ENCODE measurements around the gene PMEL. TPM values are rescaled to one million over a fixed set of nuclear protein-coding genes. Genes with fewer than 3 reads are reported as not detected.
A peak's percentile ranks its signal among the peaks of the same experiment; 100 is the strongest.

Gene PMEL
- total and polyA plus RNA-seq, 4 donors: 1.1 to 4.5 (median 2.4) TPM

GRCh38 chr12:55979069-55979468 is 13.2 kb upstream of the PMEL start (continued):
- TF ChIP-seq MAX (IDR thresholded peaks at IDR 0.05) (no peak), YY1 (IDR thresholded peaks at IDR 0.05) (no peak), NR2F2 (IDR thresholded peaks at IDR 0.05) (no peak), EGR1 (IDR thresholded peaks at IDR 0.05; ENCODE audit: low read depth in 2 of 2) (no peak), FOXA2 (IDR thresholded peaks at IDR 0.05) (no peak)

GRCh38 chr12:55978393-55978792 is 12.6 kb upstream of the PMEL start:
- no peak for TF ChIP-seq NR2F2 (IDR thresholded peaks at IDR 0.05)
- Histone ChIP-seq H3K27me3 (ENCODE audit: control insufficient read depth in 4 of 4, insufficient read depth in 4 of 4, low read length in 3 of 4) (no peaks in the 10 kb centered on the region), H3K27ac (ENCODE audit: low read depth in 1 of 2, low read length in 2 of 2) (no peak overlapping the region), H3K9ac (ENCODE audit: low read depth in 1 of 2, low read length in 2 of 2) (no peak overlapping the region), H3K9me3 (ENCODE audit: control insufficient read depth in 4 of 4, low read length in 3 of 4) (no peaks in the 10 kb centered on the region), H3K36me3 (ENCODE audit: control insufficient read depth in 4 of 4, insufficient read depth in 3 of 4, low read depth in 1 of 4, low read length in 3 of 4) (peaks cover 3 to 11% (median 5%) of the 10 kb centered on the region in 4 donors), H3K4me3 (ENCODE audit: low read depth in 1 of 3, low read length in 3 of 3) (no peak overlapping the region), H3K4me1 (ENCODE audit: control insufficient read depth in 4 of 4, insufficient read depth in 4 of 4, low read length in 3 of 4) (peaks cover 6 to 20% (median 12%) of the 10 kb centered on the region in 4 donors)
- DNase-seq (ENCODE audit: low spot score): no peak
- 90% methylated on average over 7 of the region's 7 CpGs for WGBS

GRCh38 chr12:55974308-55974730 is 8.5 kb upstream of the PMEL start:
- 0% methylated on average over 15 of the region's 15 CpGs for WGBS
- H3K9ac ChIP-seq (ENCODE audit: low read depth in 1 of 2, low read length in 2 of 2): peak overlapping the region; percentile 77 to 94
- no peaks in the 10 kb centered on the region for H3K27me3 ChIP-seq (ENCODE audit: control insufficient read depth in 4 of 4, insufficient read depth in 4 of 4, low read length in 3 of 4)
- no peaks in the 10 kb centered on the region for H3K9me3 ChIP-seq (ENCODE audit: control insufficient read depth in 4 of 4, low read length in 3 of 4)
- peaks cover 7 to 30% (median 21%) of the 10 kb centered on the region in 4 donors for H3K4me1 ChIP-seq (ENCODE audit: control insufficient read depth in 4 of 4, insufficient read depth in 4 of 4, low read length in 3 of 4)
- TF ChIP-seq ZBTB33 (IDR thresholded peaks at IDR 0.05) (no peak), TAF1 (conservative IDR thresholded peaks at IDR 0.05) (no peak), REST (IDR thresholded peaks at IDR 0.05) (no peak), HNF4A (conservative IDR thresholded peaks at IDR 0.05) (no peak), HNF4G (IDR thresholded peaks at IDR 0.05) (no peak), NR2F2 (IDR thresholded peaks at IDR 0.05) (no peak), MAX (IDR thresholded peaks at IDR 0.05) (no peak), CTCF (IDR thresholded peaks at IDR 0.05; ENCODE audit: low read depth, low read length, missing input control) (no peak), ATF3 (IDR thresholded peaks at IDR 0.05) (no peak), EGR1 (IDR thresholded peaks at IDR 0.05; ENCODE audit: low read depth in 2 of 2) (no peak), JUND (IDR thresholded peaks at IDR 0.05) (no peak), FOXA1 (IDR thresholded peaks at IDR 0.05) (no peak), GABPA (IDR thresholded peaks at IDR 0.05 in 1 of 2, conservative IDR thresholded peaks at IDR 0.05 in 1 of 2) (no peak), YY1 (IDR thresholded peaks at IDR 0.05) (no peak), RAD21 (IDR thresholded peaks at IDR 0.05) (no peak)
- H3K36me3 ChIP-seq (ENCODE audit: control insufficient read depth in 4 of 4, insufficient read depth in 3 of 4, low read depth in 1 of 4, low read length in 3 of 4): peaks cover 0 to 4% (median under 1%) of the 10 kb centered on the region in 4 donors
- H3K4me3 ChIP-seq (ENCODE audit: low read depth in 1 of 3, low read length in 3 of 3): peak overlapping the region; percentile 57 to 93 (median 80)
- no peak for DNase-seq (ENCODE audit: low spot score)
- H3K27ac ChIP-seq (ENCODE audit: low read depth in 1 of 2, low read length in 2 of 2): peak overlapping the region; percentile 86 to 96

Data from liver (tissue), 9 donors.